Measurements from ENCODE around the gene NUP93. TPM values are rescaled to one million over a fixed set of nuclear protein-coding genes. Genes with fewer than 3 reads are reported as not detected.

The NUP93 gene
- total RNA-seq, 1 experiment from 2014 or later: 74.7 TPM

DNA sequence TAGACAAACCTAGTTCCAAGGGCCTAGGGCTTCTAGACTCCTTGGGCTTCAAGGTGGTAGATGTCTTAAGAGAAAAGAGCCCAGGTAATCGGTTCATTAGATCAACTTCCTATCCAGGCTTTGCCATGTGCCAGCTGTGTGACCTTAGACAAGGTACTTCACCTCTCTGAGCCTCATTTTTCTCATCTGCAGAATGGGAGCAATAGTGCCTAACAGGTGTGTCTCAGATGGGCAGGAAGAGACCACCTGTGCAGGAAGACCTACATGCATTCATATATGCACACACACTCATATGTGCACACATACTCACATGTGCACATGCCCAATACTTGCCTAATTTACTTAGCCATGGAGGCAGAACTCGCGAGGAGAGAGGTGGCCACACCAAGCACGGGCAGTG lies 150.8 kb downstream of the NUP93 start:
- Histone ChIP-seq H3K27ac (no peak overlapping the region), H3K9me3 (ENCODE audit: insufficient read depth, low read depth) (no peaks in the 10 kb centered on the region), H3K4me1 (replicated peaks; ENCODE audit: insufficient read depth) (no peaks in the 10 kb centered on the region), H3K4me2 (no peak overlapping the region), H4K20me1 (ENCODE audit: insufficient read depth) (no peaks in the 10 kb centered on the region), H3K4me3 (no peak overlapping the region), H3K79me2 (ENCODE audit: low read depth) (no peaks in the 10 kb centered on the region), H3K9me2 (ENCODE audit: insufficient read depth) (no peaks in the 10 kb centered on the region), H3K27me3 (ENCODE audit: insufficient read depth, low read depth) (no peaks in the 10 kb centered on the region), H2AFZ (no peak overlapping the region), H3F3A (ENCODE audit: insufficient read depth, low read depth) (no peaks in the 10 kb centered on the region), H3K36me3 (ENCODE audit: low read depth) (no peaks in the 10 kb centered on the region)
- DNase-seq: no peak
- intact Hi-C loops (cut with micrococcal nuclease; ENCODE audit: unreplicated experiment): no loop called here
- ChIA-PET POLR2A (ENCODE audit: unreplicated experiment) (no interaction called here), CTCF (no interaction called here)
- BruUV-seq (replicated peaks): no TSS peak
- no peak for TF ChIP-seq CTCF (conservative IDR thresholded peaks at IDR 0.05)
- TF ChIP-seq EZH2 (IDR thresholded peaks at IDR 0.05; ENCODE audit: low read depth): no peak

GRCh38 chr16:56882077-56882800 lies 152.3 kb downstream of the NUP93 start:
- TF ChIP-seq CTCF (conservative IDR thresholded peaks at IDR 0.05): no peak
- TF ChIP-seq EZH2 (IDR thresholded peaks at IDR 0.05; ENCODE audit: low read depth): no peak
- ChIA-PET CTCF (no interaction called here), POLR2A (ENCODE audit: unreplicated experiment) (no interaction called here)
- Histone ChIP-seq H3F3A (ENCODE audit: insufficient read depth, low read depth) (no peaks in the 10 kb centered on the region), H3K36me3 (ENCODE audit: low read depth) (no peaks in the 10 kb centered on the region), H3K4me3 (no peak overlapping the region), H2AFZ (no peak overlapping the region), H3K9me3 (ENCODE audit: insufficient read depth, low read depth) (no peaks in the 10 kb centered on the region), H3K4me1 (replicated peaks; ENCODE audit: insufficient read depth) (no peaks in the 10 kb centered on the region), H4K20me1 (ENCODE audit: insufficient read depth) (no peaks in the 10 kb centered on the region), H3K79me2 (ENCODE audit: low read depth) (no peaks in the 10 kb centered on the region), H3K27ac (no peak overlapping the region), H3K9me2 (ENCODE audit: insufficient read depth) (no peaks in the 10 kb centered on the region), H3K4me2 (no peak overlapping the region), H3K27me3 (ENCODE audit: insufficient read depth, low read depth) (no peaks in the 10 kb centered on the region)
- no TSS peak for BruUV-seq (replicated peaks)
- intact Hi-C loops (cut with micrococcal nuclease; ENCODE audit: unreplicated experiment): no loop called here
- no peak for DNase-seq

DNA sequence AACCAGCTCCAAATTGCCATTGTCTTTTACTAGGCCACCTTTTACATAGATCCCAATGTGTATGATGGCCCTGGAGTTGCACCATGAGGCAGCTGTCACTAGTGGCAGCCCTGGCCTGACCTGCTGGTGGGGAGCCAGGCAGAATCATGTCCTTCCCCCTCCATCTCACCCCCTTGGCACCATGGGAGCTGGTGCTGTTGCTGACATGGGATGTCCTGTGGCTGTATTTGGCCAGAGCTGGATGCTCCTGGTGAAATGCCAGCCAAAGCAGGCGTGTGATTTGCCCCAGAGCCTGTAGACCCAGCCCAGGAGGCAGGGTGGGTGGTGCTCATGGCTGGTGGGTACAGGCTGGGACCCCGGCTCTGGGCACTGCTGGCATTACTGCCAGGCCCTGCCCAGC lies 153.7 kb downstream of the NUP93 start:
- Histone ChIP-seq H3K27me3 (ENCODE audit: insufficient read depth, low read depth) (no peaks in the 10 kb centered on the region), H3K36me3 (ENCODE audit: low read depth) (no peaks in the 10 kb centered on the region), H4K20me1 (ENCODE audit: insufficient read depth) (no peaks in the 10 kb centered on the region), H3K4me1 (replicated peaks; ENCODE audit: insufficient read depth) (no peaks in the 10 kb centered on the region), H3K4me2 (no peak overlapping the region), H3K9me3 (ENCODE audit: insufficient read depth, low read depth) (no peaks in the 10 kb centered on the region), H2AFZ (no peak overlapping the region), H3K27ac (no peak overlapping the region), H3K79me2 (ENCODE audit: low read depth) (no peaks in the 10 kb centered on the region), H3K4me3 (no peak overlapping the region), H3K9me2 (ENCODE audit: insufficient read depth) (no peaks in the 10 kb centered on the region), H3F3A (ENCODE audit: insufficient read depth, low read depth) (no peaks in the 10 kb centered on the region)
- TF ChIP-seq CTCF (conservative IDR thresholded peaks at IDR 0.05) (no peak), EZH2 (IDR thresholded peaks at IDR 0.05; ENCODE audit: low read depth) (no peak)
- no TSS peak for BruUV-seq (replicated peaks)
- ChIA-PET CTCF (no interaction called here), POLR2A (ENCODE audit: unreplicated experiment) (no interaction called here)
- DNase-seq: no peak
- intact Hi-C loops (cut with micrococcal nuclease; ENCODE audit: unreplicated experiment): no loop called here
